ENCODE measurements around the gene SYT14.
"Not testable (repeated sequence)": the region's sequence is repeated elsewhere in the genome, so short reads cannot be mapped to it uniquely, and the experiment has no call there.

SYT14 gene

DNA sequence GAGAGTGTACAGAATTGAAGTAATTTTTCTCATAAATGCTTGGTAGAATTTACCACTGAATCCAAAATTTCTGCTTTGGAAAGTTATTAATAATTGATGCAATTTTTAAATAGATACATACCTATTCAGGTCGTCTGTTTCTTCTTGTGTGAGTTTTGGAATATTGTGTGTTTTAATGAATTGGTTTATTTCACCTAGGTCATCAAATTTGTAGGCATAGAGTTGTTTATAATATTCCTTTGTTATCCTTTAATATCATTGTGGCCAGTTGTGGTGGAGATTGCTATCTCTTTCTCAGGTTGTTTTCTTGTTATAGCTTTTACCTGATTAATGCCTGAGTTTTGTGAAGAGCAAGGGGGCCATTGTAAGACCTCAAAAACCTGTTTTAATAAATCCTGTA, 93.5 kb downstream of the SYT14 start:
- DNase-seq, result no peak

GRCh38 chr1:210043058-210043457, 105.0 kb downstream of the SYT14 start:
- DNase-seq, result no peak

GRCh38 chr1:210049616-210050015, 111.6 kb downstream of the SYT14 start:
- DNase-seq, result no peak

DNA sequence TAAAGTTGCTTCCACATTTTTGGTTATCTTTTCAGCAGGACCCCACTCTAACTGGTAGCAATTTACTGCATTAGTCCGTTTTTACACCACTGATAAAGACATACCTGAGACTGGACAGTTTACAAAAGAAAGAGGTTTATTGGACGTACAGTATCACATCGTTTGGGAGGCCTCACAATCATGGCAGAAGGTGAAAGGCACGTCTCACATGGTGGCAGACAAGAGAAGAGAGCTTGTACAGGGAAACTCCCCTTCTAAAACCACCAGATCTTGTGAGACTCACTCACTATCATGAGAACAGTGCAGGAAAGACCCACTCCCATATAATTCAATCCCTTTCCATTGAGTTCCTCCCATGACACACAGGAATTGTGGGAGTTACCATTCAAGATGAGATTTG, 112.5 kb downstream of the SYT14 start:
- DNase-seq, result not testable (repeated sequence)

- no peak for DNase-seq
Measured at GRCh38 chr1:210053126-210053525, 115.1 kb downstream of the SYT14 start.

DNA sequence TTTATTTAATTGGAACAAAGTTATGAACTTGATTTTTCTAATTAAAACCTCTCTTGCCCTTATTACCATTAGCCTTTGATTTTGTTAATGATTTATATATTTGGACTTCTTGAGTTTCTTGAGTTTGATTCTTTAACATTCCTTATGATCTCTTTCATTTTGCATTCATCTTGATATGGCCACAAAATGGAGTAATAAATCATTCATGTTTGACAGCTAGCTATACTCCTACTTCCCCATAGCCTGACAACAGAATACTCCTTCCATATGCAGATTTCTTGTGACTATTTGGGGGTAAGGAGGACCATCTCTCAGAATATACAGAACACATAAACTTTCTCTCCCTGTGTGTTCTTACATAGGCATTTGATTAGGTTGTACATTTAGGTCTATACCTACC, 119.6 kb downstream of the SYT14 start:
- no peak for DNase-seq

DNA sequence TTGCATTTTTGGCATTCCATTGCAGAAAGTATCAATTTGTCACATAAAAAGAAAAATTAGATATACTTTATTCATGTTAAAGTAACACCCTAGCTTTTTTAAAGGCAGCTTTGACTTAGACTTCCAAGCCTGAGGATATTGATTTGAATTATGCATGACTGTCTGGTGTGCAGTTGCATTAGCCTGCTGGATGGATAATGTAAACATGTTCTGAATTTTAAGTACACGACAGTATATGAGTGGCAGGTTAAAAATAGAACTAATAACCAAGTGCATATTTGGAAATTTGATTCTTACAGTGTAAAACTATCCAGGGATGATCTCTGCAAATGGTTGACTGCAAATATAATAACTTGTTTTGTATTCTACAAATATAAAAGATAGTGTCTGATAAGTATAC, 124.0 kb downstream of the SYT14 start:
- no peak for DNase-seq

DNA sequence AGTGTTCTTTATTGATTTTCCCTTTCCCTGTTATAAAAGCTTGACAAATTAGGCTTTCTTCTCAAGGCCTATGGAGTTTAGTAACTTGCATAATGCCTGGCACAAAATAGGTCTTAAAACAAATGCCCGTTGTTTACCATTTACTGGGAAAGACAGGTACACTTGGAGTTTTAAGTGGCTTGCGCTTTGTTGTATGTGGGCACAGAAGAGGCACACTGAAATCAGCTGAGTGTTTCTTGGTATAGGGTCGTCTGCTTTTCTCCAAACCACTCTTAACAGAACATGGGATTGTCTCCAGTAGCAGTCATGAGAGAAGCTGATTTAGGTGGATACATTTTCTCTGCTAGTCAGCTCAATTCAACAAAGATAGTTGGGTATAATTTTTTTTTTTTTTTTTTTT, 132.5 kb downstream of the SYT14 start:
- no peak for DNase-seq

DNA sequence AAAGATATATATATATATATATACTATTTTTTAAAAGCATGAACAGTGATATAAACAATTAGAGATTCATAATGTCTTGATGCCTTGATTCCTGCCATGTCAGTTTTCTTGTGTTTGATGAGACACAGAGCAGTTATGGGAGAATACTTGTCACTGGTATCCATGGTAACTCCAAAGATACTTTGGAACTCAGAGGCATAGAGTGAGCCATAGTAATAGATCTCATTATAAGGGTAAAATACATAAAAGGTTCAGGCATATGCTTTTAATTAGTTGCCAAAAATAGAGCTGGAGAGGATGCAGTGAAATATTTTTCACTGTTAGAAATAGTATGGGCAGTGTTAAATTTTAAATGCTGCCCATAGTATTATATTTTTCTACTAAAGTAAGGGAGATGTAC, 134.1 kb downstream of the SYT14 start:
- no peak for DNase-seq

DNA sequence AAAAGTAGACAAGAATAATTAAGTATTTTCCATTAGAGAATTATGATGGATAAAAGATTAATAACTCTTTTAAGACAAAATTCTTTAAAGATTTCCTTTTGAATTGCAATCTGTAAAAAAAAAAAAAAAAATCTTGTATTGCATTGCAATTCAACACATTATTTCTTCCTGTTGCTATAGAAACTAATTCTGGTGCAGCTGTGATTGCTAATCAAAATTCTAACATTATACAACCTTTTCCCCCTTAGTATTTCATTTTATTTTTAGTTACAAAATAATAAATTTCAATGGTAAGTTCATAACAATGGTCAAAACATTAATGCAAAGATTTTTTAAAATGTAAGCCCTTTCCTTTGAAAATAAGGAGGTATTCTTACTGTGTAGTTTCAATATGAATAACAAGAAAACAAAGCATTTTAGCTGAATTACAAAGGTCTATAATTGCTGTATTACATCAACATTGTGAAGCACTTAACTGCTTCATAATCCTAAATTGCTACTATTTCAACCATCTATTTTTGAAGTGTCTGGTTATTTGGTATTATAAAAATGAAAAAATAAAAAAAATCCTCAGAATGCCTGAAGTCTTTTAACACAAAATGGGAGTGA, 135.0 kb downstream of the SYT14 start:
- DNase-seq, result no peak

- no peak for DNase-seq
Measured at GRCh38 chr1:210074904-210075303, 136.9 kb downstream of the SYT14 start.

DNA sequence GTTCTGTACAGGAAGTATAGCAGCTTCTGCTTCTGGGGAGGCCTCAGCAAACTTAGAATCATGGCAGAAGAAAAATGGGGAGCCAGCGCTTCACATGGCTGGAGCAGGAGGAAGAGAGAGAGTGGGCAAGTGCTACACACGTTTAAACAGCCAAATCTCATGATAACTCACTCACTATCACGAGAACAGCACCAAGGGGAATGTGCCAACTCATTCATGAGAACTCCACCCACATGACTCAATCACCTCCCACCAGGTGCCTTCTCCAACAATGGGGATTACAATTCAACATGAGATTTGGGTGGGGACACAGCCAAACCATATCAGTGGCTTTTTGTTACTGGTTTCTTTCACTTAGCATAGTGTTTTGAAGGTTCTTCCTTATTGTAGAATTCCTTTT, 138.6 kb downstream of the SYT14 start:
- no peak for DNase-seq

DNA sequence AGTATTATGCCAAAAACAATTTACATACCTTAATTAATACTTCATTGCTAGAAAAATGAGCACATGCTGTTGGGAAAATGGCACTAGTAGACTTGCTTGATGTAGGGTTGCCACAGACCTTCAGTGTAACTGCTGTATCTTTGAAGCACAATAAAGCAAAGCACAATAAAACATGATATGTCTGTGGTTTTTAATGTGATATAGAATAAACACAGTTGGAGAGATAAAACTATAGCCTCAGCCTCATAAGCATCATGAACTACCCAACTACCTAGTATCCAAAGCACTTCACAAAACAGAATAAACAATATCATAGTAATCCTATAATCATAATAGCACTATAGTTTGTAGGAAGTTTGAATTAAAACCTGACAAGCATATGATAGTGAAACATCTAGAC, 143.5 kb downstream of the SYT14 start:
- DNase-seq, result no peak

- DNase-seq, result no peak
Measured at GRCh38 chr1:210085359-210085758, 147.3 kb downstream of the SYT14 start.

DNA sequence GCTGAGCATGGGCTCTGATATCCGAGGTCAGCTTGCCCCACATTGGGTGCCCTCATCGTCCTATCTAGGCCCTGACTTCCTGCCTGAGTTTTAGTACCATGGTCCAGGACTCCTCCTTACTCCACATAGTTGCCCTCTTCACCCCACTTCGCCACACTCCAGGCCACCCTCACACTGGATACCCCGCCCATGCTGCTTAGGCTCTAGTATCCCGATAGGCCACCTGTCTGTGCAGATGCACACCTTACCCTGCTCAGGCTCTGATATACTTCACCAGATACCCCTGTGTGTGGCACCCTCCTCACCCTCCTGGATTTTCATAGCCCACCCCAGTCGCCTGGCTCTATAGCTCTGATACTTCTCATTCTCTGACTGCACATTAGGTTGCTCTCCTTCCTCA, 149.0 kb downstream of the SYT14 start:
- no peak for DNase-seq

DNA sequence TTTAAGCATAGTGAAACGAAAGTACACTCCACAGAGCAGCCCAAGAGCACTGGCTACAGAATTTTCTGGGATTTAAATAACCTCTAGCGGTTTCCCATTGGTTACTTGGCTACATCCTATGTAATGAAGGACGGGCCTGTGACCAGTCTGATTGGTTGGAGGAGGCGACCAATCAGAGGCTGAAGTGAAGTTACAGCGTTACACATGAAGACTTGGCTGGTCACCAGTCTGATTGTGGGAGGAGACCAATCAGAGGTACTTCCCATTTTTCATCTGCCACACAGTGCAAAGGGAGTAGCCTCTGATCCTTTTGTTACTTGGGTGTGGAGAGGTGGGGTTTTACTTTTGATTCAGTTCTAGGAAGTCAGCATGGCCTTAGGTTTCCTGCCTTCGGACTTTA, 151.8 kb downstream of the SYT14 start:
- DNase-seq, result no peak

DNA sequence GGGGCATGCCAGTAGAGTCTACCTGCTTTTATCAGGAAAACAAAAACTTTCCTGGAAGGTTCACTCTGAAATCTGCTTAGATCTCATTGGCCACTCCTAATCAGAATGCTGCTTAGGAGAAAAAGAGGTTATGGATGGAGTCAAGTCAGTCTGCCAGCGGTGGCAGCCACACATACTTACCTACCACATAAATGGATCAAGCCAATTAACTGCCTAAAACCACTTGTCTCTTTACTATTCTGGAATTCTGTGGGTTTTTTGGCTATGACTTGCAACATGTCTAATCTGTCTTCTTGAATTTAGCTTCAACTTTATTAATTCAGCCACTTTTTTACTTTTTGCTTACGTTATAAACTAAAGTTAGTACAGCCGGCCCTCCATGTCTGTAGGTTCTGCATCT, 154.3 kb downstream of the SYT14 start:
- no peak for DNase-seq

GRCh38 chr1:210093461-210093860, 155.4 kb downstream of the SYT14 start:
- no peak for DNase-seq

GRCh38 chr1:210098356-210098755, 160.3 kb downstream of the SYT14 start:
- no peak for DNase-seq

- no peak for DNase-seq
Measured at GRCh38 chr1:210099921-210100320, 161.9 kb downstream of the SYT14 start.

DNA sequence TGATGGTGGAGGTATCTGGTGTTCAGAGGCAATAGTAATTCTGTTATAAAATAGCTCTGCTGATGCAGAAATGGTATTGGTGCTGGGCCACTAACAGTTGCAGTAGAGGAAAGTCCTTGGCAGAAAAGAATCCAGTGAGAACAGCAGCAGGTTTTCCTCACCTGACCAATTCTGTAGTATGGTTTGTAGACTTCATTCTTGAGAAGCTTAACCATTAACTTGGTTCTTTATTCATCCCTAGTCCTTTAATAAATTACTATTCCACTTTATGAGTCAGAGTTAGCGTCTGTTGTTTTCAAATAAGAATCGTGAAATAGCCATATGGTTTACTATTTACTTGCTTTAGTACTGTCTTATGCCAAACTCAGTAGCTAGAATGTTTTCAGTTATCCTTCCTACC, 166.1 kb downstream of the SYT14 start:
- no peak for DNase-seq

GRCh38 chr1:210112906-210113305, 174.9 kb downstream of the SYT14 start:
- DNase-seq, result not testable (repeated sequence)

GRCh38 chr1:210117198-210117597, 179.2 kb downstream of the SYT14 start:
- DNase-seq, result no peak

GRCh38 chr1:210117681-210118170, 179.7 kb downstream of the SYT14 start:
- DNase-seq, result no peak

- no peak for DNase-seq
Measured at GRCh38 chr1:210123383-210123782, 185.4 kb downstream of the SYT14 start.
